T-helper 2 cell treated with Interferon-gamma antibody and Interleukin-4, amounts not matched to agents 5 μg/mL and 100 μg/mL, for 36 hours (primary cell): ENCODE data around the gene HOXC13.

Experiments
- DNase-seq: peaks from one replicate; pipeline ENCODE4 v3.0.0; 2021; ENCODE audit warnings: low spot score
- H3K27ac Mint-ChIP-seq: one replicate; pipeline ENCODE4 v1.8.0; 2021; ENCODE audit warnings: mild to moderate bottlenecking, mixed read lengths
- H3K27me3 Mint-ChIP-seq: one replicate; pipeline ENCODE4 v1.8.0; 2021; ENCODE audit warnings: low read depth, mixed read lengths
- H3K36me3 Mint-ChIP-seq: one replicate; pipeline ENCODE4 v1.8.0; 2021; ENCODE audit warnings: low read depth, mixed read lengths
- H3K4me1 Mint-ChIP-seq: one replicate; pipeline ENCODE4 v1.8.0; 2021; ENCODE audit warnings: low read depth, mixed read lengths
- H3K4me3 Mint-ChIP-seq: one replicate; pipeline ENCODE4 v1.8.0; 2022; ENCODE audit warnings: mild to moderate bottlenecking, moderate library complexity, mixed read lengths
- H3K9me3 Mint-ChIP-seq: one replicate; pipeline ENCODE4 v1.8.0; 2021; ENCODE audit warnings: mixed read lengths

The HOXC13 gene

DNA sequence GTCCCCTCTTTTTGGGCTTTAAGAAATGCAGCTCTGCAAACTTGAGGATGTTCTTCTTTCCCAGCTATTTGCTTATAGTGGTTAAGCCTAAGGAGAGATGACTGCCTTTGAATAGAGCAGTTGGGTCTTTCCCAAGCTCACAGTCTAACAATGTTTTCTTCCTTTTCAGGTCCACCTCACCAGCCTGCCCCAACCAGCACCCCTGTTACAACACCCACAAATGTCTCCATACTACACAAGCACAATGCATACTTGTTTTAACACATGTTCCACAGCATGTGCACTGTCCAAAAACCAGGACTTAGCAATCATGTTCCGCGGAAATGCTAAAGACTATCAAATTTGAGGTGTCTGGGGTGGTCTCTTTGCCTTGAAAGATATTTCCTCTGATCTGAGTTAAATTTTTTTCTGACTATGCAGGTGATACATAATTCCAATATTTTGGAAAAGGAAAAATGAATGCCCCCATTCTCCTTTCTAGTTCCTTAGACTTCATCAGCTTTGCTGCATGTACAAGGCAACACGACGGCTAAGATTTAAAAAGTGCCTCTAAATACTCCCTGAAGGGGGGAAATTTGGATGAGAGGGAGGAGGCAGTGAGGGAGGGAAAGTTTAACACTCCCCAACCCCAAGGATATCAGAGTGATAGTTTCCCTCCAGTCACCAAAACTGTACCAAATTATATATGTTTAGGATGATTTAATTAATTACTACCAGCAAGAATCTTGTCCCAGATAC lies 6.6 kb upstream of the HOXC13 start:
- no peak overlapping the region for H3K4me3 Mint-ChIP-seq
- H3K4me1 Mint-ChIP-seq, result no peaks in the 10 kb centered on the region
- no peaks in the 10 kb centered on the region for H3K9me3 Mint-ChIP-seq
- no peaks in the 10 kb centered on the region for H3K36me3 Mint-ChIP-seq
- H3K27me3 Mint-ChIP-seq, result peaks cover 98% of the 10 kb centered on the region
- DNase-seq, result no peak
- H3K27ac Mint-ChIP-seq, result no peak overlapping the region

DNA sequence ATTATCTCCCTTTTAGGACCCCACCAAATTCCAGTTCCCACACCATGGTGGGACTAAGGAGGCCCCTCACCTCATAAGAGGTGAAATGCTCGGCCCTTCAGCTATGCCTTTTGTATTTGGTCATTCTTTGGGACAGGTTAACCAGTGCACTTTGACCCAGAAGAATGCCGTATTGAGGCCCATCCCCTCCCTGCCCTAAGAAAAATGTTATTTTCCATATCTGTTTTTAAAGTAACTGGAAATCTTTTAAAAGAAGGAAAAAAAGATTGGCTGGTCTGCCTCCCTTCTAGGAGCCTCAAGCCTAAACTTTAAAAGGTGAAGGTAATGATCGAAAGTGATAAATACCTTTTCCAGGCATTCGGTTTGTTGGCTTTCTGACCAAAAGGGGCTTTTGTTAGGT lies 5.7 kb upstream of the HOXC13 start:
- Mint-ChIP-seq H3K36me3 (no peaks in the 10 kb centered on the region), H3K4me1 (no peaks in the 10 kb centered on the region), H3K4me3 (no peak overlapping the region), H3K27ac (no peak overlapping the region), H3K9me3 (no peaks in the 10 kb centered on the region), H3K27me3 (peaks cover 98% of the 10 kb centered on the region)
- DNase-seq, result no peak

DNA sequence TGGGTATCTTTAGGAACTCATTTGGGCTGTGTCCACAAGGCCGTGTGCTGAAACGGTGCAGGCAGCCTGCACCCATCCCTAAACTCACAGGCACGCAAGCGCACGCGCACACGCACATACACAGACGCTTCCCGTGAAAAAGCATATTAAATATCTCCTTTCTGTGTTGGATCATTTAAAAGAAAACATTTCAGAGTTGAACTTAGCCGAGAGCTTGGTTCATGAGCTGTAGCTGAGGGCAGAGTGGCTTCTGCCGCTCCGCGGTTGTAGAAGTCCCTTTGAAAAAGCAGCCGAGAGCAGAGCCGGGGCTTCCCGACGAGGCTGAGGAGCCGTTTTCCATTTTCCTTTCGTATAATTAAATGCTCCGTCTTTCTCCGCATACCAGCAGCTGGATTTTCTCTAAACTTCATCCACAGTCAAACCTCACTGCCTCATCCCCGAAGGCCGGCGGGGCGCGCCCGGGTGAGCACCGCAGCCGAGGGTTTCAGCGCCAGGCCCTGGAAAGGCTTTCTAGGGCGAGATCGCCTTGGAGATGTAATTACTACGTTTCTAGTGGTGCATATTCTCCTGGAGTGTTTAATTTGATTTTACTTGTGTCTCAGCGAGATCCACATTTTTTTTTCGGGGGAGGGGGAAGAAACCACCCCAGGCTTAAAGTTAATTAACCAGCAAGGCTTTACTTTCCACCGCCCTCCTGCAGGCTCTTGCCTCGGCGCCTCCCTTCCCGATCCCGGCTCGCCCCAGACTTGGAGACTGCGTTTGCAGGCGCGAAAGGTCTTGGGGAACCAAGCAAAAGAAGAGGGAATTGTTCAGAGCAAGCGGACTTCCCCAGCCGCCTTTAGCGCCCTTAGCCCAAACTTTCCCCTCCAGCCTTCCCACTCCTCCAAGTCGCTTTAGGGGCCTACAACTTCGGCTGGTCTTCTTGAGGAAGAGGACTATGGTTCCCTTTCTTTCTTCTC lies 3.0 kb upstream of the HOXC13 start:
- Mint-ChIP-seq H3K36me3 (peaks cover 2% of the 10 kb centered on the region), H3K27ac (no peak overlapping the region)

GRCh38 chr12:53937099-53937498 lies 1.5 kb upstream of the HOXC13 start:
- H3K4me1 Mint-ChIP-seq, result no peaks in the 10 kb centered on the region
- DNase-seq, result no peak
- H3K4me3 Mint-ChIP-seq, result no peak overlapping the region
- H3K27ac Mint-ChIP-seq, result no peak overlapping the region
- peaks cover 92% of the 10 kb centered on the region for H3K27me3 Mint-ChIP-seq
- H3K36me3 Mint-ChIP-seq, result peaks cover 2% of the 10 kb centered on the region
- no peaks in the 10 kb centered on the region for H3K9me3 Mint-ChIP-seq

More for the DNA sequence above, 3.0 kb upstream of the HOXC13 start:
- no peak for DNase-seq
- no peaks in the 10 kb centered on the region for H3K4me1 Mint-ChIP-seq
- H3K27me3 Mint-ChIP-seq, result peaks cover 93% of the 10 kb centered on the region
- no peaks in the 10 kb centered on the region for H3K9me3 Mint-ChIP-seq
- no peak overlapping the region for H3K4me3 Mint-ChIP-seq

GRCh38 chr12:53937596-53938325 lies 870 bp upstream of the HOXC13 start:
- H3K27ac Mint-ChIP-seq, result no peak overlapping the region
- H3K36me3 Mint-ChIP-seq, result peaks cover 2% of the 10 kb centered on the region
- H3K27me3 Mint-ChIP-seq, result peaks cover 91% of the 10 kb centered on the region
- H3K4me1 Mint-ChIP-seq, result no peaks in the 10 kb centered on the region
- DNase-seq, result no peak
- no peaks in the 10 kb centered on the region for H3K9me3 Mint-ChIP-seq
- H3K4me3 Mint-ChIP-seq, result no peak overlapping the region

DNA sequence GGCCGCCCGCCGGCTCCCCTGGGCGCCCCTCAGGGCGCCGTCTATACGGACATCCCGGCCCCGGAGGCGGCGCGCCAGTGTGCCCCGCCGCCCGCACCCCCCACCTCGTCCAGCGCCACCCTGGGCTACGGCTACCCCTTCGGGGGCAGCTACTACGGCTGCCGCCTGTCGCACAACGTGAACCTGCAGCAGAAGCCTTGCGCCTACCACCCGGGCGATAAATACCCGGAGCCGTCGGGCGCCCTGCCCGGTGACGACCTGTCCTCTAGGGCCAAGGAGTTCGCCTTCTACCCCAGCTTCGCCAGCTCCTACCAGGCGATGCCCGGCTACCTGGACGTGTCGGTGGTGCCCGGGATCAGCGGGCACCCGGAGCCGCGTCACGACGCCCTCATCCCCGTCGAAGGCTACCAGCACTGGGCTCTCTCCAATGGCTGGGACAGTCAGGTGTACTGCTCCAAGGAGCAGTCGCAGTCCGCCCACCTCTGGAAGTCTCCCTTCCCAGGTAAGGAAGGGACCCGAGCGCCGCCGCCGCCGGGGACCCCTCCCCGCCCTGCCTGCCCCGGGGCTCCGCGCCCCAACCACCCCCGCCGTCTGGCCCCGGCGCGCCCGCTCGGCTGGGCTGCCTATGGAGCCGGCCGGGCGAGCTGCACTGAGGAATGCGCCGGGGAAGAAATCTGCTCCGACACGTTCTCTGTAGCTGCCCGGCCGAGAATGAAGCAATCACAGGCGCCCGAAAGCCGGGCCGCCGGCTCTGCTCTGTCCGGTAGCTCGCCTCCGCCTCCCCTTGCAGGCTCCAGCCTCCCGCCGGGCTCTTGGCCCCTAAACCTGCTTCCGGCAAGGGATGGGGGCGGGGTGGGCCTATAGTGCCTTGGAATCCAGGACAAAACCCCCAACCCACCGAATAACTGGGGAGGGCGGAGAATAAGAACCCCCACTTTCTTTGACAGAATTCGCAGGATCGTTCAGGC lies 794 bp downstream of the HOXC13 start:
- Mint-ChIP-seq H3K27ac (peak overlapping the region; percentile 45), H3K4me3 (no peak overlapping the region), H3K27me3 (peaks cover 90% of the 10 kb centered on the region), H3K9me3 (no peaks in the 10 kb centered on the region), H3K4me1 (no peaks in the 10 kb centered on the region), H3K36me3 (peaks cover 2% of the 10 kb centered on the region)
- DNase-seq, result no peak

DNA sequence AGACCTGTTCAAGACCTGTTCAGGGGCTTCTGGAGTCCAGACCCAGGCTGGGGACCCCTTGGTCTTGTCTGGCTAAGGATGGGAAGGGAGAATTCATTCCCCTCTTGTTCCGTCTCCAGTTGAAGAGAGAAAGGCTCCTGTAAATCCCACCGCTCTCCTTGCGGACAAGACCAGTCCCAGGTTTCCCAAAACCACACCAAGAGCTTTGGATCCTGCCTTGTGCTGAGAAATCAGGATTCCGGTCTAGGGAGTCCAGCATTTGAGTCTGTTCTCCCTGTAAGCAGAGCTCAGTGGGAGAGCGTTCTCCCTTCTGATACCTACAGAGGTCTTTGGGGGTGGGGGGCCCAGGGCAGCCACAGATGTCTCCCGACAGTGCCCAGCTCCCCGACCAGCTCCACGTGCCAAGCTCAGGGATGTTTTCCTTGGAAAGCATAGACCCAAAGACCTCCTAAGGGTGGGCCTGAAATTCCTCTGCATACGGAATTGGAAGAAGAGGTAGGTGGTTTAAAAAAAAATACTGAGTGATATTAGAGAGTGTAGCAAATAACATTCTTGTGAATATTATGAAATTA lies 1.9 kb downstream of the HOXC13 start:
- no peak for DNase-seq
- H3K27me3 Mint-ChIP-seq, result peaks cover 90% of the 10 kb centered on the region
- no peaks in the 10 kb centered on the region for H3K9me3 Mint-ChIP-seq
- H3K4me1 Mint-ChIP-seq, result no peaks in the 10 kb centered on the region
- no peak overlapping the region for H3K27ac Mint-ChIP-seq
- H3K4me3 Mint-ChIP-seq, result no peak overlapping the region
- H3K36me3 Mint-ChIP-seq, result peaks cover 2% of the 10 kb centered on the region

DNA sequence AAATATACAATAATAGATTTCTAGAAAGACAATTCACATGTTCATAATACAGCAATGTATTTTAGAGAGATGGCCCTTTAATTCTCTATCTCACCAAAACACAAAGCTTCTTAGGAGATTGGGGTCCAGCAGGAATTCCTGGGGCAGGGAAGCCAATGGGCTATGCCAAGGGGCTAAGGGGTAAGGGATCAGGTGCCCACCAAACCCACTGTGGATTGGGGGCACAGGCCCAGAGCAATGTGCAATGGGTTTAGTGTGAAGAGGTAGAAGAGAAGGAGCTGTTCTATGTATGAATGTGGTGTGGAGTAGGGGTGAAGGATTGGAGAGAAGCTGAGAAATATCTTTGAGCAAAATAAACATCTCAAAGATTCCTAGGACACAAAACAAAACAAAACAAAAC lies 2.6 kb downstream of the HOXC13 start:
- Mint-ChIP-seq H3K27ac (no peak overlapping the region), H3K4me1 (no peaks in the 10 kb centered on the region), H3K36me3 (peaks cover 2% of the 10 kb centered on the region), H3K27me3 (peaks cover 90% of the 10 kb centered on the region), H3K4me3 (no peak overlapping the region), H3K9me3 (no peaks in the 10 kb centered on the region)
- no peak for DNase-seq

DNA sequence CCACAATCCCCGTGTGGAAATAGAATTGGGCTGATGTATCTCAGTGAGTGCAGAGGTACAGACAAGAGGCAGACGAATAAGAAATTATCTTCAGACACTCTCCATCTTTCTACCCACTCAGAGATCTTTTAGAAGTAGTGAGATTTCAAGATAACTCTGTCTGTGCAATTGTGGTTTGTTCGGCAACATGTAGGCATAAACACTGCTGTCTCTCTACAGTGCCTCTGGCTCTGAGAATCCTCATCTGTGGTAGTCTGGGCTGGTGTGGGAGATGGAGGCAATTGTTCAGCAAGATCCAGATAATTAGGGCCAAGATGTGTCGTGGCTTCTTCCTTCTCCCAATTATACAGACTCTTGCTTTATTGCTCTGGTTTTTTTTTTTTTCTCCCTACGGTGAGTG lies 3.1 kb downstream of the HOXC13 start:
- Mint-ChIP-seq H3K4me3 (no peak overlapping the region), H3K4me1 (no peaks in the 10 kb centered on the region), H3K27ac (no peak overlapping the region), H3K27me3 (peaks cover 91% of the 10 kb centered on the region), H3K36me3 (peaks cover 2% of the 10 kb centered on the region), H3K9me3 (no peaks in the 10 kb centered on the region)
- DNase-seq, result no peak

GRCh38 chr12:53942467-53942997 lies 3.9 kb downstream of the HOXC13 start:
- Mint-ChIP-seq H3K27me3 (peaks cover 91% of the 10 kb centered on the region), H3K4me3 (no peak overlapping the region), H3K27ac (no peak overlapping the region), H3K9me3 (no peaks in the 10 kb centered on the region), H3K4me1 (no peaks in the 10 kb centered on the region), H3K36me3 (peaks cover 2% of the 10 kb centered on the region)
- DNase-seq, result no peak

- Mint-ChIP-seq H3K4me1 (no peaks in the 10 kb centered on the region), H3K4me3 (no peak overlapping the region), H3K36me3 (peaks cover 2% of the 10 kb centered on the region), H3K27me3 (peaks cover 95% of the 10 kb centered on the region), H3K27ac (no peak overlapping the region), H3K9me3 (no peaks in the 10 kb centered on the region)
- DNase-seq, result no peak
Measured at GRCh38 chr12:53944209-53944608, 5.6 kb downstream of the HOXC13 start.

- H3K4me1 Mint-ChIP-seq, result no peaks in the 10 kb centered on the region
- no peak overlapping the region for H3K27ac Mint-ChIP-seq
- peaks cover under 1% of the 10 kb centered on the region for H3K36me3 Mint-ChIP-seq
- H3K9me3 Mint-ChIP-seq, result no peaks in the 10 kb centered on the region
- no peak for DNase-seq
- H3K4me3 Mint-ChIP-seq, result no peak overlapping the region
- H3K27me3 Mint-ChIP-seq, result peaks cover 97% of the 10 kb centered on the region
Measured at GRCh38 chr12:53944907-53945847, 6.5 kb downstream of the HOXC13 start.
